GM19240 (cell line): Measurements from ENCODE around the gene RTTN.
"Not testable (repeated sequence)": the region's sequence is repeated elsewhere in the genome, so short reads cannot be mapped to it uniquely, and the experiment has no call there.

ENCODE experiments used
- DNase-seq: peaks from one replicate; pipeline ENCODE4 v3.0.0; 2011; ENCODE audit warnings: low spot score; ENCODE audit not compliant: insufficient read length

Gene RTTN

GRCh38 chr18:70151614-70152013 lies 53.9 kb downstream of the RTTN start:
- no peak for DNase-seq

- DNase-seq: no peak
Observed at GRCh38 chr18:70149616-70150301, 55.7 kb downstream of the RTTN start.

DNA sequence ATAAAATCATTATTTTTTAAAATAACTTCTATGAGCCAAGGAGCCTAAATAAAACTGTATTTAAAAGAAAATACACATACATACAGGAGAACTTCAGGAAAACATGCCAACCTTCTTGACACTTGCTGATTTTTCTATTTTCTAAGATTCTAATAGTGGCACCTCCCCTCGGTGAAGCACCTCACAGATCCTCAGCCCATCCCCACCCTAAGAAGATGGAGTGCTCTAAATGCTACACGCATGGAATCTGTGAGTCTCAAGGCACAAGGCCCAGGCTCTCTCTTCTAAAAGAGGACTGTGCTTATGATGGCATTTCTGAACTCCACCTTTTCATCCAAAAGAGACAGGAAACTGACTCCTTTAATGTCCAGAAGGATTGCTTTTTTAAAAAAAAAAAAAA lies 56.3 kb downstream of the RTTN start:
- DNase-seq: no peak

DNA sequence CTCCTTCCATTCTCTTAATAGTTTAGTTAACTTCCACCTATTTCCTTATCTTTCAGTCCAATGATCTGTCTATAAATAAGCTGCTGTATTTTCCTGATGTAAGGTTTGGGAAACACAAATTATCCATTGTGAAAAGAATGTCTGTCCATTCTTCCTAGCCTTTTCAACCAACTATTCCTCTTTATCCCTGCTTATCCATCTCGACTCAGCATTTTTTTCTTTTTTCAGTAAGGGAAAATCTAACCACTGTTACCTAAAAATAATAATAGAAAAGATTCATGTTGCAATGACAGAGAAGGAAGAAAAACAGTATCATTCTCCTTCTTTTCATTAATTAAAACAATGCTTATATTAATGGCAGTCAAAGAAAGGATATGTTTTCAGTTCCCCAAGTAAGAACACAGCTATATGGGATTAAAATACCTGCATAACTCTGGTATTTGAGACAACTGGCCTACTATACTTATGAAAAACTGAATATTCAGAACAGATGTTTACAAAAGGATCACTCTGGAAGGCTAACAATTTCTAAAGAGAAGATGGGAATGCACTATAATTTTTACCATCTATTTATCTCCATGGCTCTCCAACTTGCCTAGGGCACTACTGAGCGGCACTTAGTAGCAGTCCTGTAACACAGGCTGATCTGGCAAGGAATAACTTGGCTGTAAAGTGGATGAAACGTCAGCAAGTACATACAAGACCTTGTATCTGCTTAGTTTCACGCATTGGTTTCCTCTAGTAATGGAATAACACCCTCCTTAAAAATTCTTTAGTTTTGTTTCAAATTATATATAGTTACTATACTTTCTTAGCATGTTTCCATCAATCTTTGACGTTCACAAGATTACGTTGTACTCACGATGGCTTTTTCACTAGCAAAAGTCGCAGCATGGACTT lies 57.2 kb downstream of the RTTN start:
- DNase-seq: no peak

- no peak for DNase-seq
Observed at GRCh38 chr18:70146174-70146573, 59.3 kb downstream of the RTTN start.

GRCh38 chr18:70142001-70142400 lies 63.5 kb downstream of the RTTN start:
- DNase-seq: no peak

DNA sequence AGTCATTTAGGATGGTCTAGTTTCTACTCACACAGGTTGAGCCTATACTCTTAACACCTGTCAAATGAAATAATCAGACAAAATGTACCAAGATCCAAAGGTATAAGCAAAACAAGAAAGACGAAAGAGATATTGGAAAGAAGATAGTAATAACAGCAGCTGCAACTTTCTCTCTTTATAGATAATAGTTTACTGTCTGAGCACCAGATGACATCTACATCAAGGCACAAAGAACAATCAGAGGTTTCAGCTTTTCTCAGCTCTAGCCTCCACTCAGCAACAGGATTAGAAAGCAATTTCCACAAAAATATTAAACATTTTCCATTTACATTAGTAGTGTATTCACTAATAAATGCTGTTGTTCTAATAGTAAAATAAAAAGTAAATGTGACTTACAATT lies 66.3 kb downstream of the RTTN start:
- no peak for DNase-seq

- no peak for DNase-seq
Observed at GRCh38 chr18:70135604-70136003, 69.9 kb downstream of the RTTN start.

- no peak for DNase-seq
Observed at GRCh38 chr18:70132999-70133398, 72.5 kb downstream of the RTTN start.

GRCh38 chr18:70128271-70128670 lies 77.2 kb downstream of the RTTN start:
- no peak for DNase-seq

DNA sequence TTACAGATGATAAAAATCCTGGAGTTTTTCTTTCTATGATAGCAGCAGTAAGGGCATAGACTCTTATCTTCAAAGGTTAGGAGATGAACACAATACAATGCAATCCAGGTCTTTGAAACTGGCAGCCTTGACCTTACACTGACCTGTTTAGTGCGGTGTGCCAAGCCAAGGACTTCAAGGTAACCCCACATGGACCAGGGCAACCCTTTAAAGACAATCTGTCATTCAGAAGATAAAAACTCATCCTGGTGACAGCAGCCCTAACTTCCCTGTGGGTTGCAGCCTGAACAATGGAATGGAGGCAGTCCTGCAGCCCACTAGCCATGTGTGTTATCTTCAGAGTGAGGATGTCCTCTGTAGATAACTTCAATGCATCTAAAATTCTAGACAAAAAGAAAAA lies 78.1 kb downstream of the RTTN start:
- no peak for DNase-seq

DNA sequence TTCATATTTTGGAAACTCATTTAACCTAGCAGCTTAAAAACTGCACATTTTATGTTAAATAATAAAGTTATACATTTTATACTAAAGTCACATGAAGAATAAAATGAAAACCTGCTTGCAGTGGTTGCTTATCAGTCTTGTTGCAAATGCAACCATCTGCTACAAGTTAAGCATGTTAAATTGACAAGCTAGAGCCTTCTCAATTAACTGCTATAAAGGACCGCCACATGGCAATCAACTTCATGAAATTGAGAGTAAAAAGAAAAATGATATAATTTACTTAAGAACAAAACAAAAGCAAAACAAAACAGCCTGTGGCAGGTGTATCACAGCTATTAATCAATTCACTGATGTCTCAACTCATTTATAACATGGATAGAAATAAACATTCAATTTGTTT lies 78.7 kb downstream of the RTTN start:
- no peak for DNase-seq

GRCh38 chr18:70124139-70124538 lies 81.3 kb downstream of the RTTN start:
- DNase-seq: no peak

DNA sequence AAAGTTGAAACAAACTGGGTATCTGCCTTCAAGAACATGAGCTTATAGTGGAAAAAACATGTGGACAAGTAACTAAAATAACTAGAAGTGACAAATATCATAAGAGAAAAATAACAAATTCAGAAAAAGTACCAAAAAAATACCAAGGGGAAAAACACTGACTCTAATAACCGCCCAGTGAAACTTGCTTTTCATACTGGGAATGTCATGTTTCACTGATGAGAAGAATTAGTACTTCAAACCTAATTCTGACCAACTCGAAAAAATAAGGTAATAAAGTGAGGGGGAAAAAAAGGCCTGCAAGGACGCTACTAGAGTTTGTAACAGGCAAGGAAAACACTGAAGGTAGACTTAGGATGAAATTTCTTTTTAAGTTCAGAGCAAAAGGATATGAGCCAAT lies 83.6 kb downstream of the RTTN start:
- DNase-seq: no peak

DNA sequence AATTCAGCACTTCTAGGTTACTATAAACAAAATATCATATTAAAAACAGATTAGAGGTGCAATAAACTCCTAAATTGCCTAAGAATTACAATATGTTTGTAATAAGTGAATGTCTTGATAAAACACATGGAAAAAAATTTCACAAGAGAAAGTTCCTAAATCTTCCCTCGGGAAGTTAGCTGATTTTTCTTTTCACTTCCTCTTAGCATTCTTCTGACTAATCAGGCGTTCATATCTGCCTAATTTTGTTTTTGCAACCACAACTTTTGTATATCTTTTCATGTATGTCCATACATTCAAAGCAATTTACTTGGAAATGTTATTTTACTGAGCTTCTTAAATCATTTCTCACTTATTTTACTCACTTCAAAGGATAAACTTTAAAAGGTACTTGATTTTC lies 88.5 kb downstream of the RTTN start:
- DNase-seq: no peak

DNA sequence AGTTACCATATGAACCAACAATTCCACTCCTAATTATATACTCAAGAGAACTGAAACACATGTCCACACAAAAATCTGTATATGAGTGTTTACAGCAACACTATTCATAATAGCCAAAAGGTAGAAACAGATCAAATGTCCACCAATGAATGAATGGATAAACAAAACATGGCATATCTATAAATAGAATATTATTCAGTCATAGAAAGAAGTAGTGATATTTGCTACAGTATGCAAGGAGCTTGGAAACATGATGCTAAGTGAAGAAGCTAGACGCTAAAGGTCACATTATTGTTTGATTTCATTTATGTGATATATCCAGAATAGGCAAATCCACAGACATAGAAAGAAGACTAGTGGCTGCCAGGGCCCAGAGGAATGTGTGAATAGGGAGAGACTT lies 92.0 kb downstream of the RTTN start:
- no peak for DNase-seq

DNA sequence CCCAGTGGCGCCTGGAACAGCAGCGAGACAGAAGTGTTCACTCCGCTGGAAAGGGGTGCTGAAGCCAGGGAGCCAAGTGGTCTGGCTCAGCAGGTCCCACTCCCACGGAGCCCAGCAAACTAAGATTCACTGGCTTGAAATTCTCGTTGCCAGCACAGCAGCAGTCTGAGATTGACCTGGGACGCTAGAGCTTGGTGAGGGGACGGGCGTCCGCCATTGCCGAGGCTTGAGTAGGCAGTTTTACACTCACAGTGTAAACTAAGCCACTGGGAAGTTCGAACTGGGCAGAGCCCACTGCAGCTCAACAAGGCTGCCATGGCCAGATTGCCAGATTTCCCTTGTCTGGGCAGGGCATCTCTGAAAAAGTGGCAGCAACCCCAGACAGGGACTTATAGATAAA lies 94.8 kb downstream of the RTTN start:
- DNase-seq: no peak

GRCh38 chr18:70107091-70107490 lies 98.4 kb downstream of the RTTN start:
- DNase-seq: no peak

- DNase-seq: not testable (repeated sequence)
Observed at GRCh38 chr18:70102854-70103253, 102.6 kb downstream of the RTTN start.

DNA sequence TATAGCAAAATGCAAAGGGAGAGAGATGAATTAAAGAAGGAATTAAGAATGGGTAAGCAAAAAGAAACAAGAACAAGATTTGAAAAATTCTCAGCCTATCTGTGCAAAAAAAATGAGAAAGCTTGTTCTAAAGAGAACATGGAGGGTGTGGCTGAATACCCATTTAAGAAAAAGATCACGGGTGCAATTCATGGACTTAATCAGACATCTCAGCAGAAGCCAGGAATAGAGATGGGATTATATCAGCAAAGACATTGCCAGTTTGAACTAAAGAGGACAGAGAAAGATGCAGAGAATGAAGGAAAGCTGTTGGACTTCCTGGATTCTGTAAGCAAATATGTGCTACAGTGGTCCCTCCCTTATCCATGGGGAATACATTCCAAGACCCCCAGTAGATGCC lies 115.6 kb downstream of the RTTN start:
- no peak for DNase-seq

DNA sequence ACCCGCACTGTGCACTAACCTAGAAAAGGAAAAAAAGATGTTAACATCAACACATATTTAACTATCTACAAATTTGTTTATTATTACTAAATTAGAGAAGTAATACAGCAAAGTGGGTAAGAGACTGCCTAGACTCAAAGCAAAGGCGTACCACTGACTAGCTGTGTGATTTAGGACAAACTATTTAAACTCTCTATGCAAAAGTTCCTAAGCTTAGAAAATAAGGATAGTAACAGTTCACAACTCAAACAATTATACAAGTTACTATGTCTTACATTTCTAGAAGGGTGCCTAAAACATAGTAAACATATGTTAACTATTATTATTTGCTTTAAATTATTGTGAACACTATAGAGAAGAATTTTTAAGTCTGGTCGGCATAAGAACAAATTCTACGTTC lies 119.4 kb downstream of the RTTN start:
- DNase-seq: no peak

DNA sequence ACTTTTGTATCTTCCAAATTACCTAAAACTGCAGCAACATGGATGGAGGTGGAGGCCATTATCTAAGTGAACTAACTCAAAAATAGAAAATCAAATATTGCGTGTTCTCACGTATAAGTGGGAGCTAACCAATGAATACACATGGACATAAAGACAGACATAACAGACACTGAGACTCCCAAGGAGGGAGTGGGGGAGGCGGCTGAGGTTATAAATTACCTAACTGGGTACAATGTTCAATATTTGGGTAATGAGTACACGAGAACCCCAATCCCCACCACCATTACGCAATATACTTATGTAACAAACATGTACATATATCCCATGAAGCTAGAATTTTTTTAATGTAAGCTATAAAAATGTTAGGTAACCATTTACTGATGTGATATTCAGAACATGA lies 119.8 kb downstream of the RTTN start:
- DNase-seq: no peak

DNA sequence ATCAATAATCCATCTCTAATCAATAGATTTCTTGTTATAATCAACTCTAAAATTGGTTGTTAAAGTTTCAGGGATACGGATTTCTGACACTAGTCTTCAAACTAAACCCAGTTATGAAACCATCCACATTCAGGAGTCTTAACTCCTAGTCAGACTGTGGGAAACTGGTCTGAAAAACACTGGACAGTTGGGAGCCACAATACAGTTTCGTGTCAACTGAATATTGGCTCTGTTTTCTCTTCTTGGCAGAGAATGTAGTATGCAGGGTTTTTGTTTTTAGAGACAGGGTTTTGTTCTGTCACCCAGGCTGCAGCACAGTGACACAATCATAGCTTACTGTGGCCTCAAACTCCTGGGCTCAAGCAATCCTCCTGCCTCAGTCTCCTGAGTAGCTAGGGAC lies 123.1 kb downstream of the RTTN start:
- DNase-seq: no peak
